Peyer's patch (tissue), 4 donors: ENCODE data around the gene MRGPRD. TPM values are rescaled to one million over a fixed set of nuclear protein-coding genes. Genes with fewer than 3 reads are reported as not detected.

Source experiments
- DNase-seq, 3 donors: peaks; one replicate each; pipeline ENCODE4 v3.0.0-alpha.2; 2017 to 2019
- H3K27ac ChIP-seq, 4 donors: fragments of 200-600 bp; sonication (generic); one replicate each; pipeline ENCODE4 v1.5.1; 2016 to 2019
- H3K27me3 ChIP-seq, 2 donors: fragments of 200-600 bp; sonication (generic); one replicate each; pipeline ENCODE4 v1.5.1; 2019
- H3K36me3 ChIP-seq, 3 donors: fragments of 200-600 bp; sonication (generic); one replicate each; pipeline ENCODE4 v1.5.1; 2016 to 2019
- H3K4me1 ChIP-seq, 4 donors: fragments of 200-600 bp; sonication (generic); one replicate each; pipeline ENCODE4 v1.5.1; 2016 to 2019
- H3K4me3 ChIP-seq, 4 donors: fragments of 200-600 bp; sonication (generic); 1 replicate in 3 of 4; 2 replicates in 1 of 4; pipeline ENCODE4 v1.5.1; 2016 to 2019; ENCODE audit warnings: mild to moderate bottlenecking in 1 of 4
- H3K9me3 ChIP-seq, 4 donors: fragments of 200-600 bp; sonication (generic); one replicate each; pipeline ENCODE4 v1.5.1; 2016 to 2019; ENCODE audit warnings: mild to moderate bottlenecking in 1 of 4
- POLR2A ChIP-seq, 2 donors: fragments of 450-650 bp; IDR thresholded peaks; one replicate each; pipeline ENCODE4 v1.5.1; 2017; ENCODE audit warnings: antibody characterized with exemption in 2 of 2, mild to moderate bottlenecking in 2 of 2, moderate library complexity in 2 of 2
- total RNA-seq, 4 donors: library from RNA; depleted of rRNA; stranded (reverse); fragments of >200 nt; gene quantifications; one replicate each; pipeline ENCODE4 v1.1.0, GENCODE V29; 2016
- TF ChIP-seq, protein P1 (sequence below), 6 experiments: fragments of 450-650 bp in 4 of 6; fragments of 200-600 bp in 2 of 6; sonication (generic) in 1 of 6; IDR thresholded peaks; one replicate each; pipeline ENCODE4 v1.5.1; 2017 to 2019; ENCODE audit warnings: antibody characterized with exemption in 6 of 6, mild to moderate bottlenecking in 3 of 6, moderate library complexity in 1 of 6

MRGPRD gene
- total RNA-seq, 4 donors from 2014 or later: not detected

DNA sequence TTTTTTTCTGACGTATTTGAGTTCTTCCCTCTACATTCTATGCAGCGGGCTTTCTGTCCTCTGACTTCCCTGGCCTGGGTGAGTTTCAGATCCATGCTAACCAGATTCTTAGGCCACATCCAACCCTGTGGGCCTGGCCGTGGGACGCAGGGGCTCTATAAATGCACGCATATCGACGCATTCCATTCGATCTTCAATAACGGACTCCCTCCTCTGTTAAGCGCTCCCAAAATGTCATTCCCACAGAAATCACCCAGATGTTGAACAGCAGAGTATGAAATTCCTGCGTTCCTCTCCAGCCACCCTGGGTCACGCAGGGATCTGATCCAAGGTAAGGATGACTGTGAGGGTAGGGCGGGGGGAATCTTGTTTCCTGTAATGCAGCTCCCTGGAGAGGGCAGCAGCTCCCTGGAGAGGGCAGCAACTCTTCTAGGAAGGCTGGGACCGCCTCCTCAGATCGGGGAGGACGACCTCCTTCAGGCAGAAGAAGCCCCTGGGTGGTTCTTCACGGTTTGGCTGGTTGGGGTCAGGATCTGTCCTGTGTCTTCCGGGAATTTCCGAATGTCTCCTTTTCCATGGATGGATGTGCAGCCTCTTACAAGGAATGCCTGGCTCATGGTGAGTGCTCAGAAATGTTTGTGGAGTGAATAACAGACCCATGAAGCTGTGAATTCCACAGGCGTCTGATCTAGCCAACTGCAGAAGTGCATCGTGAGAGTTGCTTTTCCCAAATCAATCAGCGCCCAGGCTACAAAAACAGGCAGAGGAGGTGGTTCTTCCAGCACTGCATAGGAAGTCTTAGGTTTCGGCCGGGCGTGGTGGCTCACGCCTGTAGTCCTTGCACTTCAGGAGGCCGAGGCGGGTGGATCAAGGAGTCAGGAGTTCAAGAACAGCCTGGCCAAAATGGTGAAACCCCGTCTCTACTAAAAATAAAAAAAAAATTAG, 12.2 kb downstream of the MRGPRD start:
- Histone ChIP-seq H3K9me3 (no peaks in the 10 kb centered on the region), H3K4me1 (no peaks in the 10 kb centered on the region), H3K27me3 (no peaks in the 10 kb centered on the region), H3K27ac (no peak overlapping the region), H3K36me3 (no peaks in the 10 kb centered on the region), H3K4me3 (no peak overlapping the region)
- TF ChIP-seq, protein P1, sequence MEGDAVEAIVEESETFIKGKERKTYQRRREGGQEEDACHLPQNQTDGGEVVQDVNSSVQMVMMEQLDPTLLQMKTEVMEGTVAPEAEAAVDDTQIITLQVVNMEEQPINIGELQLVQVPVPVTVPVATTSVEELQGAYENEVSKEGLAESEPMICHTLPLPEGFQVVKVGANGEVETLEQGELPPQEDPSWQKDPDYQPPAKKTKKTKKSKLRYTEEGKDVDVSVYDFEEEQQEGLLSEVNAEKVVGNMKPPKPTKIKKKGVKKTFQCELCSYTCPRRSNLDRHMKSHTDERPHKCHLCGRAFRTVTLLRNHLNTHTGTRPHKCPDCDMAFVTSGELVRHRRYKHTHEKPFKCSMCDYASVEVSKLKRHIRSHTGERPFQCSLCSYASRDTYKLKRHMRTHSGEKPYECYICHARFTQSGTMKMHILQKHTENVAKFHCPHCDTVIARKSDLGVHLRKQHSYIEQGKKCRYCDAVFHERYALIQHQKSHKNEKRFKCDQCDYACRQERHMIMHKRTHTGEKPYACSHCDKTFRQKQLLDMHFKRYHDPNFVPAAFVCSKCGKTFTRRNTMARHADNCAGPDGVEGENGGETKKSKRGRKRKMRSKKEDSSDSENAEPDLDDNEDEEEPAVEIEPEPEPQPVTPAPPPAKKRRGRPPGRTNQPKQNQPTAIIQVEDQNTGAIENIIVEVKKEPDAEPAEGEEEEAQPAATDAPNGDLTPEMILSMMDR (IDR thresholded peaks at IDR 0.05): no peak
- no peak for TF ChIP-seq POLR2A (IDR thresholded peaks at IDR 0.05)
- DNase-seq: peak in 1 of 3 donors; percentile 26

DNA sequence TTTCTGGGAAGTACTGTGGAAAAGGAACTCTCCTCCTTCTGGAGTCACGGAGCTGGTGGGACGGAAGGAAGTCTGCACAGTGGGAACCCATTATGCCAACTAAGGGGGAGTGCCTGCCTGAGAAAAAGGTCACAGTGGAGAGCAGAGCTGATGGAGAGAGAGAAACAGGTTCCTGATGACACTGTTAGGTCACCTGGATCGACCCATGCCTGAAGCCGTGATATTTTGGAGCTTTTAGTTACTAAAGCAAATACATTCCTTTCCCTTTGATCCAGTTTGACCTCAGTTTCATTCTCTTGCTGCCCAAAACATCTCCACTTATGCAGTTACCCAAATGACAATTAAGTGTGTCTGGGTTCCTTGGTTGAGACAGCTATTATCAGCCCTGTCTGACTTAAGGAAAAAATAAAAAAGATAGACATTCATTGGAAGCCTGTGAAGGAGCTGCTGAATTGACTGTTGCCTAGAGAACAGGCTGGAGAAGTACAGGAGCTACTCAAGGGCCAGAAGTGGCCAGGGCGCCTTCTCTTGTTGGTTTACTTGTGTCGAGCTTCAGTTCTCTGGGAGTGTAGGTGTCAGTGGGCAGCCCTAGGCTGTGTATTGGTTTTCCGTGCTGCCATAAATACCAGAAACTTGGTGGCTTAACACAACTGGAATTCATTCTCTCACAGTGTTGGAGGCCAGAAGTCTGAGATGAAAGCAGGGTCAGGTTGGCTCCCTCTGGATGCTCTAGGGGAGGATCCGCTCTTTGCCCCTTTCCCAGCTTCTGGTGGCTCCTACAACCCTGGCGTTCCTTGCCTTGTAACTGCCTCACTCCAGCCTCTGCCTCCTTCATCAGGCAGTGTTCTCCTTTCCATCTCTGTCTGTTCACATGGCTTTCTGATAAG, 13.6 kb downstream of the MRGPRD start:
- TF ChIP-seq, protein P1 (IDR thresholded peaks at IDR 0.05): no peak
- no peak for TF ChIP-seq POLR2A (IDR thresholded peaks at IDR 0.05)
- Histone ChIP-seq H3K4me3 (no peak overlapping the region), H3K9me3 (no peaks in the 10 kb centered on the region), H3K36me3 (no peaks in the 10 kb centered on the region), H3K27ac (no peak overlapping the region), H3K27me3 (no peaks in the 10 kb centered on the region), H3K4me1 (no peaks in the 10 kb centered on the region)
- DNase-seq: peak in 1 of 3 donors; percentile 10

DNA sequence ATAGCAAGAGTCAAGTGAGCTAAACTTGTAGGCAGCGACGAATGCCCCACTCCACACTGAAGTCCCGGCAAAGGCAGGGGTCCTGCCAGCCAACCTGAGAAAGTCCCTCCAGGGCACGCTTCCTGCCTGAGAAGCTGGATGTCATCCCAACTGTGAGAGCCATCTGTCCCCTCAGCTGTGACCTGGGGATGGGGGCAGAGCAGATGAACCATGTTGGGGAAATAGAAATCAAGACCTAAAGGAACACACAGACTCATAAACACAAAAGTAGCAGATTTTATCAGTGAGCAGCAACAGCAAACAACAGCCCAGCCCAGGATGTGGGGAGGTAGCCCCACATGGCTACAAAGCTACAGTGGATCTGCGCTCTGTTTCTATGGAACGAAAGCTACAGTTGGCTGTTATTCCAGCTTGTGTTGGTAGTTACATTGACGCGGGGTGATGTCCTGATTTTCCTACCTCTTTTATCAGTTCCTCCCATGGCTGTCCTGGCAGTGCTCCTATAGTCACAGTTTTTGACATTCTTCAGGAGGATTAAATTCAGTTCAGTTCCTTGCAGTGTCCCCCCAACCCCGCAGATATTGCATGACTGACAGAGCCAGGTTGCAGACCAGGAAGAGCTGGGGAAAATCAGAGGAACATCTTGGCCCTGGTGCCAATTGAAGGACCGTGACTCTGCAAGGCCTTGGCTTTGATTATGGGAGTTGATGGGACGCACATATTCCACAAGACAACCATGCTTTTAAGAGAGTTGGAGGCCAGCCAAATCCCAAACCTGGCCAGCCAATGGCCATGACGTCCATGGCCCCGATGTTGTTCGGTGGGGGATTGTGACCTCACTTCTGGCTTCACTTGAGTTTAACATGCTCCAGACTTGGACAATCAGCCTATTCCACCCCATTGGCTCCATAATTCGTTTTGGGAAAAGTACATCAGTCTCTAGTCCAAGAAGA, 14.6 kb downstream of the MRGPRD start:
- no peaks in the 10 kb centered on the region for H3K4me1 ChIP-seq
- H3K27me3 ChIP-seq: no peaks in the 10 kb centered on the region
- H3K36me3 ChIP-seq: no peaks in the 10 kb centered on the region
- no peak overlapping the region for H3K4me3 ChIP-seq
- no peaks in the 10 kb centered on the region for H3K9me3 ChIP-seq
- peak in 1 of 3 donors; percentile 41 for DNase-seq
- no peak overlapping the region for H3K27ac ChIP-seq
- TF ChIP-seq POLR2A (IDR thresholded peaks at IDR 0.05): no peak
- TF ChIP-seq, protein P1 (IDR thresholded peaks at IDR 0.05): no peak

DNA sequence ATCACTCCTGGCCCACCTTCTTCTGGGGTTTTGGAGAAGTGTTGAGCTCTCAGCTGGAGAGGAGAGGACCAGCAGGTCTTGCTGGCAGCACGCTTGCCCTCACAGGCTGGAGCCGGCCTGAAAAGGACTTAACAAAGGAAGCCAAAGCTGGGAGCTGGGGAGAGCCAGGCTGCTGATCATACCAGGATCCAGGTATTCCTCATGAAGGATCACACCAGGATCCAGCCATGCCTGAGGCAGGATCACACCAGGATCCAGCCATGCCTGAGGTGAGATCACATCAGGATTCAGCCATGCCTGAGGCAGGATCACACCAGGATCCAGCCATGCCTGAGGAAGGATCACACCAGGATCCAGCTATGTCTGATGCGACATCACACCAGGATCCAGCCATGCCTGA, 17.0 kb downstream of the MRGPRD start:
- Histone ChIP-seq H3K36me3 (no peaks in the 10 kb centered on the region), H3K27me3 (no peaks in the 10 kb centered on the region), H3K4me1 (no peaks in the 10 kb centered on the region), H3K9me3 (no peaks in the 10 kb centered on the region), H3K4me3 (no peak overlapping the region), H3K27ac (no peak overlapping the region)
- DNase-seq: peak in 1 of 3 donors; percentile 35
- TF ChIP-seq POLR2A (IDR thresholded peaks at IDR 0.05): no peak
- TF ChIP-seq, protein P1 (IDR thresholded peaks at IDR 0.05): no peak
